ENCODE data around the gene CPS1.

DNA sequence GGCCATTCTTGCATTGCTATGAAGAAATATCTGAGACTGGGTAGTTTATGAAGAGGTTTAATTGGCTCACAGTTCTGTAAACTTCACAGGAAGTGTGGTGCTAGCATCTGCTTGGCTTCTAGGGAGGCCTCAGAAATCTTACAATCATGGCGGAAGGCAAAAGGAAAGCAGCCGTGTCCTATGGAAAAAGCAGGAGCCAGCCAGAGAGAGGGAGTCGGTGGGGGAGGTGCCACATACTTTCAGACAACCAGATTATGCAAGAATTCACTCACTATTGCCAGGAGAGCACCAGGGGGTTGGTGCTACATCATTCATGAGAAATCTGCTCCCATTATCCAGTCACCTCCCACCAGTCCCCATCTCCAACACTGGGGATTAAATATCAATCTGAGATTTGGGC is 64.1 kb downstream of the CPS1 start:
- no peak for TF ChIP-seq EZH2 (IDR thresholded peaks at IDR 0.05; ENCODE audit: low read depth, unreplicated experiment)
- TF ChIP-seq, protein P1, sequence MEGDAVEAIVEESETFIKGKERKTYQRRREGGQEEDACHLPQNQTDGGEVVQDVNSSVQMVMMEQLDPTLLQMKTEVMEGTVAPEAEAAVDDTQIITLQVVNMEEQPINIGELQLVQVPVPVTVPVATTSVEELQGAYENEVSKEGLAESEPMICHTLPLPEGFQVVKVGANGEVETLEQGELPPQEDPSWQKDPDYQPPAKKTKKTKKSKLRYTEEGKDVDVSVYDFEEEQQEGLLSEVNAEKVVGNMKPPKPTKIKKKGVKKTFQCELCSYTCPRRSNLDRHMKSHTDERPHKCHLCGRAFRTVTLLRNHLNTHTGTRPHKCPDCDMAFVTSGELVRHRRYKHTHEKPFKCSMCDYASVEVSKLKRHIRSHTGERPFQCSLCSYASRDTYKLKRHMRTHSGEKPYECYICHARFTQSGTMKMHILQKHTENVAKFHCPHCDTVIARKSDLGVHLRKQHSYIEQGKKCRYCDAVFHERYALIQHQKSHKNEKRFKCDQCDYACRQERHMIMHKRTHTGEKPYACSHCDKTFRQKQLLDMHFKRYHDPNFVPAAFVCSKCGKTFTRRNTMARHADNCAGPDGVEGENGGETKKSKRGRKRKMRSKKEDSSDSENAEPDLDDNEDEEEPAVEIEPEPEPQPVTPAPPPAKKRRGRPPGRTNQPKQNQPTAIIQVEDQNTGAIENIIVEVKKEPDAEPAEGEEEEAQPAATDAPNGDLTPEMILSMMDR (conservative IDR thresholded peaks at IDR 0.05; ENCODE audit: low read depth in 2 of 2), result no peak
